PFSK-1 (cell line): ENCODE results near the gene ZNF740.

Experiments used
- FOXP2 ChIP-seq: optimal IDR thresholded peaks from 2 replicates; pipeline ENCODE3; 2011; ENCODE audit warnings: borderline replicate concordance, control low read depth, inconsistent platforms; ENCODE audit not compliant: insufficient read depth; ENCODE audit errors: extremely low read length, extremely low read depth
- SIN3A ChIP-seq: IDR thresholded peaks from 2 replicates; pipeline ENCODE4 v1.6.1; 2012; ENCODE audit warnings: mild to moderate bottlenecking, low read length, moderate library complexity, borderline replicate concordance; ENCODE audit not compliant: insufficient read depth
- TAF1 ChIP-seq: IDR thresholded peaks from 2 replicates; pipeline ENCODE4 v1.6.1; 2012; ENCODE audit warnings: low read length, control low read depth, borderline replicate concordance; ENCODE audit not compliant: insufficient read depth
- TF ChIP-seq, protein P1 (sequence below), 2 experiments: IDR thresholded peaks; 2 replicates each; pipeline versions ENCODE4 v1.6.1 to v1.8.0; 2011 to 2012; ENCODE audit warnings: low read depth in 2 of 2, low read length in 2 of 2, control low read depth in 1 of 2, inconsistent platforms in 1 of 2, mild to moderate bottlenecking in 1 of 2, moderate library complexity in 1 of 2; ENCODE audit not compliant: insufficient read depth in 1 of 2

DNA sequence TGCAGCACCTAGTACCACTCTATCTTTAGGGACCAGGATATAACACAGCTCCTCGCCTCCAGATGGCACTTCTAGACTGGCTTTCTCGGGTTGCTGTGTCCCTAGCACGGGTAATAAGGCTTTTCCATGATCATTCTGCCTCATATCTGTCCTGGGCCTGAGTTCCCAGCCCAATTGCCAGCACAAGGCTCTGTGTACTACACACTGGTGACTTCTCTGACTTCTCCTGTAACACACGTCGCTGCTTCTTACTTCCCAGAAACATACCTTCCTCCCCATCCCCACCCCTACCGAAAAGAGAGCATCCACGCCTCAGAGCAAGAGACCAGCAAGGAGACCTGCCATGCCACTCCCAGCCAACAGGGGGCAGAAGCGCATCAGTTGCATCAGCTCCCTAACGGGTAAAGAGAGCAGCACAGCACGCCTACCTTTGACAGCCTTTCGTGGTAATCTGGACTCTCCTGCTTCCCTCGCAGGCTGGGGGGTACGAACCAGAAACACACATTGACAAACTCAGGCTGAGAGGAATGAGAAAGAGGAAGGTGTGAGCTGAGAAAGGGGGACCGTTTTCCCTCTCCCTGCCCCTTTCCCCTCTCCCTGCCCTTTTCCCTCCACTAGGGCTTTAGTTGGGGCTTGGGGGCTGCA is 21.2 kb upstream of the ZNF740 start:
- TF ChIP-seq SIN3A (no peak), TAF1 (no peak), FOXP2 (no peak)
- TF ChIP-seq, protein P1, sequence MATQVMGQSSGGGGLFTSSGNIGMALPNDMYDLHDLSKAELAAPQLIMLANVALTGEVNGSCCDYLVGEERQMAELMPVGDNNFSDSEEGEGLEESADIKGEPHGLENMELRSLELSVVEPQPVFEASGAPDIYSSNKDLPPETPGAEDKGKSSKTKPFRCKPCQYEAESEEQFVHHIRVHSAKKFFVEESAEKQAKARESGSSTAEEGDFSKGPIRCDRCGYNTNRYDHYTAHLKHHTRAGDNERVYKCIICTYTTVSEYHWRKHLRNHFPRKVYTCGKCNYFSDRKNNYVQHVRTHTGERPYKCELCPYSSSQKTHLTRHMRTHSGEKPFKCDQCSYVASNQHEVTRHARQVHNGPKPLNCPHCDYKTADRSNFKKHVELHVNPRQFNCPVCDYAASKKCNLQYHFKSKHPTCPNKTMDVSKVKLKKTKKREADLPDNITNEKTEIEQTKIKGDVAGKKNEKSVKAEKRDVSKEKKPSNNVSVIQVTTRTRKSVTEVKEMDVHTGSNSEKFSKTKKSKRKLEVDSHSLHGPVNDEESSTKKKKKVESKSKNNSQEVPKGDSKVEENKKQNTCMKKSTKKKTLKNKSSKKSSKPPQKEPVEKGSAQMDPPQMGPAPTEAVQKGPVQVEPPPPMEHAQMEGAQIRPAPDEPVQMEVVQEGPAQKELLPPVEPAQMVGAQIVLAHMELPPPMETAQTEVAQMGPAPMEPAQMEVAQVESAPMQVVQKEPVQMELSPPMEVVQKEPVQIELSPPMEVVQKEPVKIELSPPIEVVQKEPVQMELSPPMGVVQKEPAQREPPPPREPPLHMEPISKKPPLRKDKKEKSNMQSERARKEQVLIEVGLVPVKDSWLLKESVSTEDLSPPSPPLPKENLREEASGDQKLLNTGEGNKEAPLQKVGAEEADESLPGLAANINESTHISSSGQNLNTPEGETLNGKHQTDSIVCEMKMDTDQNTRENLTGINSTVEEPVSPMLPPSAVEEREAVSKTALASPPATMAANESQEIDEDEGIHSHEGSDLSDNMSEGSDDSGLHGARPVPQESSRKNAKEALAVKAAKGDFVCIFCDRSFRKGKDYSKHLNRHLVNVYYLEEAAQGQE (IDR thresholded peaks at IDR 0.05; ENCODE audit: insufficient read depth in 1 of 2, low read depth in 2 of 2, low read length in 2 of 2) = no peak
